RWPE2 (cell line): ENCODE measurements around the gene TTLL7.

Experiments used
- ATAC-seq: fragments of 200-7000 bp; cut with Tn5 transposase; 3 replicates; pipeline ENCODE4 v1.9.1; 2021; ENCODE audit warnings: low read depth
- DNase-seq: peaks from one replicate; pipeline ENCODE4 v3.0.0-alpha.2; 2020; ENCODE audit warnings: low spot score
- H3K27ac ChIP-seq: fragments of 450-650 bp; 2 replicates; pipeline ENCODE4 v1.5.1; 2017; ENCODE audit warnings: mild to moderate bottlenecking; ENCODE audit not compliant: poor library complexity, severe bottlenecking
- H3K27me3 ChIP-seq: fragments of 250-450 bp; sonication (Bioruptor Pico); 2 replicates; pipeline ENCODE4 v1.5.1; 2021; ENCODE audit warnings: mild to moderate bottlenecking, moderate library complexity; ENCODE audit not compliant: insufficient read depth, poor library complexity, severe bottlenecking
- H3K36me3 ChIP-seq: fragments of 250-450 bp; sonication (Bioruptor Pico); 2 replicates; pipeline ENCODE4 v1.5.1; 2020; ENCODE audit warnings: low read depth, mild to moderate bottlenecking, moderate library complexity
- H3K4me1 ChIP-seq: fragments of 250-450 bp; sonication (Bioruptor Pico); 2 replicates; pipeline ENCODE4 v1.5.1; 2021; ENCODE audit warnings: mild to moderate bottlenecking, moderate library complexity; ENCODE audit not compliant: insufficient read depth, poor library complexity, severe bottlenecking
- H3K4me3 ChIP-seq: fragments of 250-450 bp; sonication (Bioruptor Pico); 2 replicates; pipeline ENCODE4 v1.5.1; 2021; ENCODE audit warnings: mild to moderate bottlenecking, moderate library complexity; ENCODE audit not compliant: severe bottlenecking
- H3K9me3 ChIP-seq: fragments of 250-450 bp; sonication (Bioruptor Pico); 2 replicates; pipeline ENCODE4 v1.5.1; 2021; ENCODE audit warnings: mild to moderate bottlenecking, moderate library complexity; ENCODE audit not compliant: severe bottlenecking
- CTCF ChIP-seq: fragments of 450-650 bp; IDR thresholded peaks from one replicate; pipeline ENCODE4 v1.5.1; 2017; ENCODE audit warnings: mild to moderate bottlenecking, moderate library complexity; ENCODE audit not compliant: poor library complexity, severe bottlenecking

Gene TTLL7

GRCh38 chr1:83864991-83865390, 133.9 kb downstream of the TTLL7 start:
- no peak for TF ChIP-seq CTCF

GRCh38 chr1:83860490-83861221, 138.3 kb downstream of the TTLL7 start:
- Histone ChIP-seq H3K27me3 (no peaks in the 10 kb centered on the region), H3K27ac (no peak overlapping the region), H3K4me1 (no peaks in the 10 kb centered on the region), H3K9me3 (no peaks in the 10 kb centered on the region), H3K36me3 (no peaks in the 10 kb centered on the region), H3K4me3 (peak overlapping the region; percentile 36)
- DNase-seq (peak; percentile 55), ATAC-seq (peak; percentile 90)
- TF ChIP-seq CTCF = peak; percentile 81

More at GRCh38 chr1:83864991-83865390, 133.9 kb downstream of the TTLL7 start:
- no peak overlapping the region for H3K4me3 ChIP-seq
- DNase-seq = no peak
- no peaks in the 10 kb centered on the region for H3K36me3 ChIP-seq
- no peaks in the 10 kb centered on the region for H3K4me1 ChIP-seq
- no peaks in the 10 kb centered on the region for H3K9me3 ChIP-seq
- no peak for ATAC-seq
- H3K27ac ChIP-seq = no peak overlapping the region
- no peaks in the 10 kb centered on the region for H3K27me3 ChIP-seq

GRCh38 chr1:83857716-83858115, 141.2 kb downstream of the TTLL7 start:
- H3K27ac ChIP-seq = no peak overlapping the region
- H3K4me1 ChIP-seq = no peaks in the 10 kb centered on the region
- DNase-seq = no peak
- H3K36me3 ChIP-seq = no peaks in the 10 kb centered on the region
- ATAC-seq = no peak
- no peak for TF ChIP-seq CTCF
- H3K27me3 ChIP-seq = no peaks in the 10 kb centered on the region
- H3K4me3 ChIP-seq = no peak overlapping the region
- no peaks in the 10 kb centered on the region for H3K9me3 ChIP-seq

- H3K9me3 ChIP-seq = no peaks in the 10 kb centered on the region
- no peak for TF ChIP-seq CTCF
- no peak overlapping the region for H3K4me3 ChIP-seq
- no peak overlapping the region for H3K27ac ChIP-seq
- DNase-seq = no peak
- no peaks in the 10 kb centered on the region for H3K27me3 ChIP-seq
- no peaks in the 10 kb centered on the region for H3K4me1 ChIP-seq
- H3K36me3 ChIP-seq = no peaks in the 10 kb centered on the region
- no peak for ATAC-seq
Measured at GRCh38 chr1:83857103-83857502, 141.8 kb downstream of the TTLL7 start.

- Histone ChIP-seq H3K4me3 (no peak overlapping the region), H3K9me3 (no peaks in the 10 kb centered on the region), H3K27me3 (no peaks in the 10 kb centered on the region), H3K36me3 (no peaks in the 10 kb centered on the region), H3K27ac (no peak overlapping the region), H3K4me1 (no peaks in the 10 kb centered on the region)
- no peak for DNase-seq
- ATAC-seq = no peak
- TF ChIP-seq CTCF = no peak
Measured at GRCh38 chr1:83856381-83856780, 142.6 kb downstream of the TTLL7 start.
